GM18499 (cell line): ENCODE results near the gene RASSF4.

Experiments
- ATAC-seq: cut with Tn5 transposase; IDR thresholded peaks from one replicate; pipeline ENCODE4 v1.9.1; 2021; ENCODE audit warnings: moderate number of reproducible peaks; ENCODE audit not compliant: insufficient read depth, unreplicated experiment

The RASSF4 gene

DNA sequence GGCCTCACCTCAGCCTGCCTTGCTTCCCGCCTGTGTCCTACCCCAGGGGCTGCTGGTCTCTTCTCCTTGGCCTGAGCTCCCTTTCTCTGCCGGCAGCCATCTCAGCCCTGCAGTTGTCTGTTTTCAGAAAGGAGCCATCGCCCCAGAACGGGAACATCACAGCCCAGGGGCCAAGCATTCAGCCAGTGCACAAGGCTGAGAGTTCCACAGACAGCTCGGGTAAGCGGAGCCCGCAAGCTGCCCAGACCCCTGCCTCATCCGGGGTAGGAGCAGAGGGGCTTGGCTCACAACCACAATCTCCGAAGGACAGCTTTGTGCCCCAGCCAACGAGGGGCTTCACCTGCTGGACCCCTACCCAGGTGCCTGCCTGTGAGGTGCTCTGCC, 24.3 kb downstream of the RASSF4 start:
- ATAC-seq, result no peak

DNA sequence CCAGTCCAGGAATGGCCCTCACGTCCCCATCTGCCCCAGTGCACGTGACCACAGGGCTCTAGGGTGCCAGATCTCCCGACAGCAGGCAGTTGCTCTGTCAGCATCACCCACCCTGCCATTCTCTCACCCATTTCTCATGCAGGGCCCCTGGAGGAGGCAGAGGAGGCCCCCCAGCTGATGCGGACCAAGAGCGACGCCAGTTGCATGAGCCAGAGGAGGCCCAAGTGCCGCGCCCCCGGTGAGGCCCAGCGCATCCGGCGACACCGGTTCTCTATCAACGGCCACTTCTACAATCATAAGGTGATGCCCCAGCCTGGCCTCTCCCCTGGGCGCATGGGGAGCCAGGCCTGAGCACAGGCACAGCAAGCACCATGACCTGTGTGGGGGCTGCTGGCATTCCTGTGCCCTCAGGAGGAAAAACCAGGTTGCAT, 25.1 kb downstream of the RASSF4 start:
- no peak for ATAC-seq

DNA sequence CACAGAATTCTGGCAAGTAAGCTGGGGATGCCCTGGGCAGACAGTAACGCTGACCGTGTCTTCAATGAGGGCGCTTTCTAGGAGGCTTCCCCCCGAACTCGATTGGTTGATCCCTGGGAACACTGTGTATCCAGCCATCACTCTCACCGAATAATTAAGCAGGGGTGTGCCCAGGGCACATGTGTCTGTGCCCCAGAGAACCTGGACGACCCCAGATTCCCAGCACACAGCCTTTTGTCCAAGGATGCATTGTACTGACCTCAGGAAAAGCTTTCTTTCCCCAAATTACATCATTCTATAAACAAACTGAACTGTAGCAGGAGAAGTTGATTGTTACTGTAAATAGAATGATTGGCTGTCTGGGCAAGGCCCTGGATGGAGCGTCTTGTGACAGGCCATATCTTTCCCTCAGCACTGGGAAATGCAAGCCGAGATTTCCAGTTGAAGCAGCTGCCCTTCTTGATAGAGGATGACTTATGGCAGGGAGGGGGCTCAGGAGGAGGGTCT, 25.6 kb downstream of the RASSF4 start:
- no peak for ATAC-seq

DNA sequence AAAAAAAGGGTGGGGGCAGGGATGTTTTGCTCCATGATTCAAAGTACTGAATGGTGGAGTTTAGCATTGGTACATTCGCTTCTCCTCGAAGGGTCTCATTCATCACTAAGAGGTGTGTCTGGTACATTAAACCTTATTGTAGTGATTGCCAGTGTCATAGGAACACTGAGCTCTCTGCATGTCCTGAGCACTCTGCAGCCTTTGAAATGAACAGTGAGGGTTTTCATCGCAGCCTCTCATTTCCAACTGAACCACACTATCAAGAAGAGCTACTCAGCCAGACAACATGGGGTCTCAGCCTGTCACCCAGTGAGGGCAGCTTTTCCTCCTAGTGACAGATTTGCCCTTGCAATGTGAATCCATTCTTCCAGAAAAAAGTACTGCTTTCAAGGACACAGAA, 26.6 kb downstream of the RASSF4 start:
- ATAC-seq, result no peak

GRCh38 chr10:44986670-44987069, 27.1 kb downstream of the RASSF4 start:
- no peak for ATAC-seq

GRCh38 chr10:44988957-44989585, 29.5 kb downstream of the RASSF4 start:
- no peak for ATAC-seq

GRCh38 chr10:44989597-44990301, 30.1 kb downstream of the RASSF4 start:
- no peak for ATAC-seq

- no peak for ATAC-seq
Observed at GRCh38 chr10:44990302-44990655, 30.7 kb downstream of the RASSF4 start.

- no peak for ATAC-seq
Observed at GRCh38 chr10:44990965-44991364, 31.4 kb downstream of the RASSF4 start.

DNA sequence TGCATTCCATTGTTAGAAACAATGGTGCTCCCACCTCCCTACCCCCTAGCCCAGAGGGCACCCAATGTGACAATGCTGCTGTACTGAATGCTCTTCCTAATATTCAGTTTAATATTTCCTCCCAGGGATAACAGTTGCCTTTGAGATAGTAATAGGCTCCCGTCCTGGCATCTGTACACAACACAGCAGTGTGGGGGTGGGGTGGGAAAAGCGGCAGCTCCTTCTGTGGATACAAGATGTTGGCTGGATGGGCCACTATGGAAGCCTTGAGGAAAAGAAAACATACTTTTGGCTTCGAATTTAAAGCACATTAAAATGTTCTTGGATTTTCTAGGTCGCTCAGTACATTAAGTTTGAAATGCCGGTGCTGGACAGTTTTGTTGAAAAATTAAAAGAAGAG, 32.0 kb downstream of the RASSF4 start:
- no peak for ATAC-seq

GRCh38 chr10:44992070-44992731, 32.6 kb downstream of the RASSF4 start:
- ATAC-seq, result no peak

DNA sequence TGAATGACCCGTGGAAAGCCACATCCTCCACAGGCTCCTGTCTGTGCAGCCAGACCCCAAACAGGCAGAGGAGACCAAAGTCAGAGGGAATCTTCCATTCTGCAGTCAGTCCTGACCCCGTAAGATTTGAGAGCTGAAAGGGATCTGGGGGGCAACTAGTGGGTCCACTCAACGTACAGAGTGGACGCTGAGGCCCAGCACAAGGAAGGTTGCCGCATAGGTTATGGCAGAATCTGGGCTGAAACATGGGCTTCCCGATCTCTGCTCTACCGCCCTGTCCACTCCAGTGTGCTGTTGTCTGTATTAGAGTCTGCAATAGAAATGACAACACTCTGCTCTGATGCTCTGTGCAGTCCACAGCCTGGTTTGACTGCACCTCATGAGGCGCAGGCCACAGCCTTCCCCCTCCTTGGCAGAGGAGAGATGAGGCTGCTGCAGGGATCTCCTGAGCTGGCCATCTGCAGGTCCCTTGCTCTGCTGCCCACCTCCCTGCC, 33.2 kb downstream of the RASSF4 start:
- no peak for ATAC-seq

DNA sequence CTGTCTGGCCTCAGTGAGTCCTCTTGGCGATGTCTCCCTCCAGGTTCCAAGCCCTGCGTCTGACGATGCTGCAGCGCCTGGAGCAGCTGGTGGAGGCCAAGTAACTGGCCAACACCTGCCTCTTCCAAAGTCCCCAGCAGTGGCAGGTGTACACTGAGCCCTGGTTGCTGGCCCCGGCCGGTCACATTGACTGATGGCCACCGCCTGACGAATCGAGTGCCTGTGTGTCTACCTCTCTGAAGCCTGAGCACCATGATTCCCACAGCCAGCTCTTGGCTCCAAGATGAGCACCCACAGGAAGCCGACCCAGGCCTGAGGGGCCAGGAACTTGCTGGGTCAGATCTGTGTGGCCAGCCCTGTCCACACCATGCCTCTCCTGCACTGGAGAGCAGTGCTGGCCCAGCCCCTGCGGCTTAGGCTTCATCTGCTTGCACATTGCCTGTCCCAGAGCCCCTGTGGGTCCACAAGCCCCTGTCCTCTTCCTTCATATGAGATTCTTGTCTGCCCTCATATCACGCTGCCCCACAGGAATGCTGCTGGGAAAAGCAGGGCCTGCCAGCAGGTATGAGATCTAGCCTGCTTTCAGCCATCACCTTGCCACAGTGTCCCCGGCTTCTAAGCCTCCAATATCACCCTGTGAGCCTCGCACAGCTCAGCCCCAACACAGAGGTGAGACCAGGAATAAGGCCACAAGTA, 33.8 kb downstream of the RASSF4 start:
- no peak for ATAC-seq

DNA sequence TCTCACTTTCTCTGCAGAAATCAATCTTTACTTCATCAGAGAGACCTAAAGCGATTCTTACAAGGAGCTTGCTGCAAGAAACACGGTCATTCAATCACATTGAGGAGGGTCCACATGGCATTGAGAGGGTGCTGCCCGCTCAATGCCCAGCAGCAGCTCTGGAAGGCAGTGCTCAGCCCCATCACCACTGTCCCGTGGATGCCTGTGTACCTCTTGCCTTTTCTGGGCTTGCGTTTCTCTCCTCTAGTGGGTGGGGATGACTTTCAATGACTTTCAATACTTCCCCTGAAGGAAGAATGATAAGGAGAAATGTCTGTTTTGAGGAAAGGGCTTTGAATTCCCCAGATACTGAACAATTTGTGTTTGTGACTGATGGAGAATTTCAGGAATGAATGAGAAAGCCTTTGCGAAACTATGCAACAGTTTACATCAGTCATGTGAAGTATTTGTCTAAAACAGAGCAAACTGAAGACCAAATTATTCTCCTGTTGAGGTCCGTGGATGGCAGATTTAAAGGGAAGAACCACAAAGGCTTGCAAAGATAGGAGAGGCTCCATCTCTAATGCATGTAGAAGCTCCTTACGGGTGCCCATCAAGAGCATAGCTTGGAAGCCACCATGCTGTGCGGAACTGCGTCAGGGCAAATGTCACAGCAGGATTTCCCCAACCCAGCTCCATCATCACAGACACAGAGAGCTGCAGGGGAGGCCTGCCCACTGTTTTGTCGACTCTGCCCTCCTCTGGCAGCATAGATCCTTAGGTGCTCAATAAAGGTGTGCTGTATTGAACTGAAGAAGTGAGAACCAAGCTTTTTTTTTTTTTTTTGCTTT, 34.5 kb downstream of the RASSF4 start:
- no peak for ATAC-seq

DNA sequence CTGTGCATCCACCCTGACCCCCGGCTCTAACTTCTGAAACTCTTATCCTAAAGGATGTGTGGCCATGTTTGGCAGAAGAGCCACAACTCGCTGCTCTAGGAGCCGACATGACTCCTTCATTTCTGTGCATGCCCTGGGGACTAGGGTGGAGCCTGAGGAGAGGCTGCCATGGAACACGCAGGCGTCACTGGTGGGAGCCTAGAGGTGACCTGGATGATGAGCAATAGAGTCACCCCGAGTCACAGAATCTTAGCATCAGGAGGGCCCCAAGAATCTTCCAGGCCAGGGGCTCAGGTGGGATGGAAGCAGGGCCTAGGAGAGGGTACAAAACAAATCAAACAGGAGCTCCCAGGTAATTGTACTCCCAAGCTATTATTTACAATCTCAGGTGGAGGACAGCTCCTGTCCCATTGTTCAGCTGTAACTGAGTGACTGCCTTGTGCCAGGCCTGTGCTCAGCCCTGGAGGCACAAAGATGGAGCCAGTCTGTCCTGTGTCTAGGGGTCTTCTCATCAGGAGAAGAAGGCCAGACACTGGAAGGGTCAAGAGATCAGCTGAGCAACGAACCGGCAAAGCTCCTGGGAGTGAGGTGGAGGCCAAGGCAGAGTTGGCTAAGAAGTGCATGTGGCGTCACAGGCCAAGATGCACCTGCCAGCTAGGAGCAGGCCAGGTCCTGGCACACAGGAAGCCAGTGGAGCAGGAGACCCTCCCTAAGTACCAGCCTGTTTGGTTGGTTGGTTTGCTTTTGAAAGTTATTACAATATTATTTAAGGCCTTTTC, 35.3 kb downstream of the RASSF4 start:
- no peak for ATAC-seq

DNA sequence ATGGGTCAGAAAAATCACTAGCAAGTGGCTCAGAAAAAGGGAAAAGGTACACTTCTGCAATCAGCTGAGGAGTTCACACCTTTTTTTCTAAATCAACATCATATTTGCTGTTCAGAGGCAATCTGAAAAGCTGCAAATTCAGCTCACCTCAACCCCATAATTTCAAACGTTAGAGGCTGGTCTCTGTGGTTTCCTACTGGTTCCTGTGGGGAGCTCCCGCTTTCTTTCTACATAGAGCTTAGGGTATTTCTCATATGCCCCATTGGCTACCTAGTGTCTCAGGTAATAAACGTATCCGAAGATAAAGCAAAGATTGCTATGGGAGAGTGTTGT, 35.9 kb downstream of the RASSF4 start:
- no peak for ATAC-seq

GRCh38 chr10:44995914-44996669, 36.5 kb downstream of the RASSF4 start:
- ATAC-seq, result no peak

GRCh38 chr10:44997105-44997748, 37.6 kb downstream of the RASSF4 start:
- no peak for ATAC-seq
